MM.1S (cell line): ENCODE data around the gene TNRC6A.

Experiments
- DNase-seq: peaks from one replicate; pipeline ENCODE4 v3.0.0-alpha.2; 2015
- H2AFZ ChIP-seq: fragments of 300-600 bp; sonication (generic); 2 replicates; pipeline ENCODE4 v1.6.0; 2016; ENCODE audit warnings: antibody characterized with exemption, low read length
- H3F3A ChIP-seq: fragments of 300-600 bp; sonication (generic); 2 replicates; pipeline ENCODE4 v1.6.1; 2016; ENCODE audit warnings: mild to moderate bottlenecking, antibody characterized with exemption, low read length, moderate library complexity, mixed read lengths; ENCODE audit not compliant: insufficient read depth
- H3K27ac ChIP-seq: fragments of 300-600 bp; sonication (generic); 2 replicates; pipeline ENCODE4 v1.5.1; 2016; ENCODE audit warnings: mild to moderate bottlenecking, low read length
- H3K27me3 ChIP-seq: fragments of 300-600 bp; sonication (generic); replicated peaks from 2 replicates; pipeline ENCODE4 v1.6.0; 2016; ENCODE audit warnings: low read length; ENCODE audit not compliant: insufficient read depth
- H3K36me3 ChIP-seq: fragments of 300-600 bp; sonication (generic); replicated peaks from 2 replicates; pipeline ENCODE4 v1.6.1; 2016; ENCODE audit warnings: mild to moderate bottlenecking, low read length, mixed read lengths; ENCODE audit not compliant: insufficient read depth
- H3K4me1 ChIP-seq: fragments of 300-600 bp; sonication (generic); 2 replicates; pipeline ENCODE4 v1.6.1; 2016; ENCODE audit warnings: low read length, mixed read lengths
- H3K4me2 ChIP-seq: fragments of 300-600 bp; sonication (generic); 2 replicates; pipeline ENCODE4 v1.6.0; 2016; ENCODE audit warnings: low read depth, low read length
- H3K4me3 ChIP-seq: fragments of 300-600 bp; sonication (generic); 2 replicates; pipeline ENCODE4 v1.5.1; 2016; ENCODE audit warnings: low read length, mixed read lengths
- H3K79me2 ChIP-seq: fragments of 300-600 bp; sonication (generic); 2 replicates; pipeline ENCODE4 v1.6.1; 2016; ENCODE audit warnings: mixed run types, low read length, mixed read lengths
- H3K9ac ChIP-seq: fragments of 300-600 bp; sonication (generic); 2 replicates; pipeline ENCODE4 v1.6.1; 2016; ENCODE audit warnings: low read length, mixed read lengths
- H3K9me2 ChIP-seq: fragments of 300-600 bp; sonication (generic); replicated peaks from 2 replicates; pipeline ENCODE4 v1.6.1; 2016; ENCODE audit warnings: mild to moderate bottlenecking, low read length, mixed read lengths; ENCODE audit not compliant: insufficient read depth
- H3K9me3 ChIP-seq: fragments of 300-600 bp; sonication (generic); replicated peaks from 2 replicates; pipeline ENCODE4 v1.6.1; 2016; ENCODE audit warnings: mild to moderate bottlenecking, low read length, mixed read lengths; ENCODE audit not compliant: insufficient read depth
- H4K20me1 ChIP-seq: fragments of 300-600 bp; sonication (generic); 2 replicates; pipeline ENCODE4 v1.6.1; 2016; ENCODE audit warnings: mild to moderate bottlenecking, low read length, moderate library complexity, mixed read lengths; ENCODE audit not compliant: insufficient read depth
- CTCF ChIP-seq: fragments of 300-600 bp; sonication (generic); IDR thresholded peaks from 2 replicates; pipeline ENCODE4 v1.5.1; 2016; ENCODE audit warnings: antibody characterized with exemption, low read length, mixed read lengths
- EZH2 ChIP-seq: fragments of 300-600 bp; sonication (generic); optimal IDR thresholded peaks from 2 replicates; pipeline ENCODE3; 2017; ENCODE audit warnings: low read depth, mild to moderate bottlenecking, antibody characterized with exemption, low read length, mixed read lengths
- EZH2phosphoT487 ChIP-seq: fragments of 300-600 bp; sonication (generic); IDR thresholded peaks from 2 replicates; pipeline ENCODE4 v1.6.1; 2018; ENCODE audit warnings: antibody characterized with exemption, low read length

The TNRC6A gene

GRCh38 chr16:24753000-24753399, 23.5 kb downstream of the TNRC6A start:
- H3K4me2 ChIP-seq = no peak overlapping the region
- H2AFZ ChIP-seq = no peak overlapping the region
- no peaks in the 10 kb centered on the region for H3K9me3 ChIP-seq
- no peak overlapping the region for H3K4me3 ChIP-seq
- no peak overlapping the region for H3K9ac ChIP-seq
- peaks cover 27% of the 10 kb centered on the region for H4K20me1 ChIP-seq
- no peaks in the 10 kb centered on the region for H3K27me3 ChIP-seq
- peaks cover 94% of the 10 kb centered on the region for H3K79me2 ChIP-seq
- peaks cover 4% of the 10 kb centered on the region; the same call in 1 of the 2 replicates for H3K36me3 ChIP-seq
- H3K27ac ChIP-seq = no peak overlapping the region
- TF ChIP-seq EZH2phosphoT487 = no peak
- no peak for TF ChIP-seq EZH2
- no peak for TF ChIP-seq CTCF
- no peaks in the 10 kb centered on the region for H3F3A ChIP-seq
- no peaks in the 10 kb centered on the region for H3K4me1 ChIP-seq
- DNase-seq = no peak
- no peaks in the 10 kb centered on the region for H3K9me2 ChIP-seq

- peaks cover 4% of the 10 kb centered on the region; the same call in 1 of the 2 replicates for H3K36me3 ChIP-seq
- peaks cover 23% of the 10 kb centered on the region for H4K20me1 ChIP-seq
- H3K4me1 ChIP-seq = no peaks in the 10 kb centered on the region
- H3K79me2 ChIP-seq = peaks cover 94% of the 10 kb centered on the region
- no peak overlapping the region for H3K9ac ChIP-seq
- H3K9me3 ChIP-seq = no peaks in the 10 kb centered on the region
- H3K27ac ChIP-seq = no peak overlapping the region
- no peaks in the 10 kb centered on the region for H3K27me3 ChIP-seq
- TF ChIP-seq CTCF = no peak
- no peak for TF ChIP-seq EZH2phosphoT487
- TF ChIP-seq EZH2 = no peak
- no peak for DNase-seq
- no peak overlapping the region for H3K4me2 ChIP-seq
- H3F3A ChIP-seq = no peaks in the 10 kb centered on the region
- no peaks in the 10 kb centered on the region for H3K9me2 ChIP-seq
- H3K4me3 ChIP-seq = no peak overlapping the region
- no peak overlapping the region for H2AFZ ChIP-seq
Measured at GRCh38 chr16:24753437-24753836, 24.0 kb downstream of the TNRC6A start.

- TF ChIP-seq EZH2phosphoT487 = no peak
- H3F3A ChIP-seq = no peaks in the 10 kb centered on the region
- no peak overlapping the region for H3K9ac ChIP-seq
- DNase-seq = no peak
- H2AFZ ChIP-seq = no peak overlapping the region
- no peaks in the 10 kb centered on the region for H3K27me3 ChIP-seq
- no peak overlapping the region for H3K4me3 ChIP-seq
- no peak overlapping the region for H3K4me2 ChIP-seq
- H3K4me1 ChIP-seq = no peaks in the 10 kb centered on the region
- H3K9me2 ChIP-seq = no peaks in the 10 kb centered on the region
- H3K36me3 ChIP-seq = peaks cover 4% of the 10 kb centered on the region; the same call in 1 of the 2 replicates
- H3K9me3 ChIP-seq = no peaks in the 10 kb centered on the region
- peaks cover 15% of the 10 kb centered on the region for H4K20me1 ChIP-seq
- peaks cover 94% of the 10 kb centered on the region for H3K79me2 ChIP-seq
- H3K27ac ChIP-seq = no peak overlapping the region
Measured at GRCh38 chr16:24754543-24754942, 25.1 kb downstream of the TNRC6A start.

GRCh38 chr16:24755201-24755874, 25.9 kb downstream of the TNRC6A start:
- no peak overlapping the region for H3K27ac ChIP-seq
- H3K9me3 ChIP-seq = no peaks in the 10 kb centered on the region
- peaks cover 93% of the 10 kb centered on the region for H3K79me2 ChIP-seq
- H3K36me3 ChIP-seq = peaks cover 4% of the 10 kb centered on the region; the same call in 1 of the 2 replicates
- DNase-seq = no peak
- H4K20me1 ChIP-seq = peaks cover 12% of the 10 kb centered on the region
- H3K4me1 ChIP-seq = no peaks in the 10 kb centered on the region
- no peaks in the 10 kb centered on the region for H3K9me2 ChIP-seq
- TF ChIP-seq CTCF (no peak), EZH2 (no peak), EZH2phosphoT487 (no peak)
- H3K27me3 ChIP-seq = no peaks in the 10 kb centered on the region
- H3F3A ChIP-seq = no peaks in the 10 kb centered on the region
- H3K4me3 ChIP-seq = no peak overlapping the region
- H2AFZ ChIP-seq = no peak overlapping the region
- H3K9ac ChIP-seq = no peak overlapping the region
- no peak overlapping the region for H3K4me2 ChIP-seq
